Kidney epithelial cell (primary cell): ENCODE measurements around the gene SAT2. TPM values are rescaled to one million over a fixed set of nuclear protein-coding genes. Genes with fewer than 3 reads are reported as not detected.

ENCODE experiments used
- DNase-seq: peaks from one replicate; pipeline ENCODE4 v3.0.0-alpha.2; 2010; ENCODE audit warnings: low read depth
- H3K27me3 ChIP-seq: 2 replicates; pipeline ENCODE4 v1.6.0; 2011; ENCODE audit warnings: low read length; ENCODE audit not compliant: control insufficient read depth, insufficient read depth
- H3K36me3 ChIP-seq: 2 replicates; pipeline ENCODE4 v1.5.1; 2011; ENCODE audit warnings: low read length; ENCODE audit not compliant: control insufficient read depth, insufficient read depth
- H3K4me3 ChIP-seq: 2 replicates; pipeline ENCODE4 v1.5.1; 2011; ENCODE audit warnings: low read depth, mild to moderate bottlenecking, control low read depth, low read length
- CTCF ChIP-seq: IDR thresholded peaks from 2 replicates; pipeline ENCODE4 v1.5.1; 2011; ENCODE audit warnings: mild to moderate bottlenecking, moderate library complexity, low read length, control low read depth, inconsistent platforms; ENCODE audit not compliant: insufficient read depth, poor library complexity, severe bottlenecking
- total RNA-seq: library from RNA; depleted of rRNA; stranded (reverse); fragments of >200 nt; gene quantifications from 2 replicates; pipeline ENCODE4 v1.2.3, GENCODE V29; 2015

SAT2 gene
- total RNA-seq, 1 donor from 2014 or later = 76.0 TPM

- H3K36me3 ChIP-seq = no peaks in the 10 kb centered on the region
- no peak for DNase-seq
- TF ChIP-seq CTCF = no peak
- no peaks in the 10 kb centered on the region for H3K27me3 ChIP-seq
- H3K4me3 ChIP-seq = no peak overlapping the region
Measured at GRCh38 chr17:7623661-7624060, 4.0 kb downstream of the SAT2 start.

GRCh38 chr17:7620835-7621234, 6.8 kb downstream of the SAT2 start:
- H3K27me3 ChIP-seq = no peaks in the 10 kb centered on the region
- no peak for DNase-seq
- TF ChIP-seq CTCF = no peak
- no peaks in the 10 kb centered on the region for H3K36me3 ChIP-seq
- H3K4me3 ChIP-seq = no peak overlapping the region

GRCh38 chr17:7618608-7619007, 9.0 kb downstream of the SAT2 start:
- no peak for TF ChIP-seq CTCF
- Histone ChIP-seq H3K4me3 (no peak overlapping the region), H3K27me3 (no peaks in the 10 kb centered on the region), H3K36me3 (no peaks in the 10 kb centered on the region)
- no peak for DNase-seq

- TF ChIP-seq CTCF = no peak
- DNase-seq = no peak
- no peaks in the 10 kb centered on the region for H3K27me3 ChIP-seq
- no peaks in the 10 kb centered on the region for H3K36me3 ChIP-seq
- peak overlapping the region; percentile 32 for H3K4me3 ChIP-seq
Measured at GRCh38 chr17:7615265-7615747, 12.3 kb downstream of the SAT2 start.

GRCh38 chr17:7614425-7615264, 13.0 kb downstream of the SAT2 start, which contains the start of gene FXR2:
FXR2 (minus strand) TSS chr17:7614897; CDS start chr17:7614532, 365 bp downstream.
- no peaks in the 10 kb centered on the region for H3K36me3 ChIP-seq
- no peaks in the 10 kb centered on the region for H3K27me3 ChIP-seq
- peak; percentile 70 for TF ChIP-seq CTCF
- H3K4me3 ChIP-seq = peak within 1 kb of the TSS; percentile 76
- DNase-seq = peak; percentile 96
